Fibroblast of mammary gland (primary cell): ENCODE measurements around the gene CHRM2.

Source experiments
- DNase-seq: peaks from one replicate; pipeline ENCODE4 v3.0.0-alpha.2; 2010; ENCODE audit warnings: low read depth
- H3K4me3 ChIP-seq: 2 replicates; pipeline ENCODE4 v1.5.1; 2011; ENCODE audit warnings: low read depth, mild to moderate bottlenecking, low read length, moderate library complexity; ENCODE audit not compliant: control insufficient read depth
- TF ChIP-seq, protein P1 (sequence below): conservative IDR thresholded peaks from 2 replicates; pipeline ENCODE4 v1.5.1; 2011; ENCODE audit warnings: low read depth, low read length, inconsistent platforms; ENCODE audit not compliant: control insufficient read depth, insufficient read depth

CHRM2 gene

DNA sequence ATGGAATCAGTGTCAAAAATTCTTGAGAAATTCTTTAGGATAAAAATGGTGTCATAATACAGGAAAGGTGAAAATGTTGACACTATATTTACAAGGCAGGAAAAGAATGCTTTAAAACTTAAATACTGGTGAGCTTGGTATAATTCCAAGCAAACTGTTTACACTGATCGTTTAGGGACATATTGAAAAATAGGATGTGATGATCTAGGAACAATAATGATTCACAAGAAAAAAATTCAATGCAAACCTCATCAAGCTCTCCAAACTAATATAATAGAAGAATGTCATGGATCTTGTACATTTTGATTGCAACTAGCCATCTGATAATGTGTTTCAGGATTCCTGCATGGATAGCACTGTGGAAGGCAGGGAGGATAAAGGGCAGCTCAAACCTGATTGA lies 98.4 kb downstream of the CHRM2 start:
- TF ChIP-seq, protein P1, sequence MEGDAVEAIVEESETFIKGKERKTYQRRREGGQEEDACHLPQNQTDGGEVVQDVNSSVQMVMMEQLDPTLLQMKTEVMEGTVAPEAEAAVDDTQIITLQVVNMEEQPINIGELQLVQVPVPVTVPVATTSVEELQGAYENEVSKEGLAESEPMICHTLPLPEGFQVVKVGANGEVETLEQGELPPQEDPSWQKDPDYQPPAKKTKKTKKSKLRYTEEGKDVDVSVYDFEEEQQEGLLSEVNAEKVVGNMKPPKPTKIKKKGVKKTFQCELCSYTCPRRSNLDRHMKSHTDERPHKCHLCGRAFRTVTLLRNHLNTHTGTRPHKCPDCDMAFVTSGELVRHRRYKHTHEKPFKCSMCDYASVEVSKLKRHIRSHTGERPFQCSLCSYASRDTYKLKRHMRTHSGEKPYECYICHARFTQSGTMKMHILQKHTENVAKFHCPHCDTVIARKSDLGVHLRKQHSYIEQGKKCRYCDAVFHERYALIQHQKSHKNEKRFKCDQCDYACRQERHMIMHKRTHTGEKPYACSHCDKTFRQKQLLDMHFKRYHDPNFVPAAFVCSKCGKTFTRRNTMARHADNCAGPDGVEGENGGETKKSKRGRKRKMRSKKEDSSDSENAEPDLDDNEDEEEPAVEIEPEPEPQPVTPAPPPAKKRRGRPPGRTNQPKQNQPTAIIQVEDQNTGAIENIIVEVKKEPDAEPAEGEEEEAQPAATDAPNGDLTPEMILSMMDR = no peak
- DNase-seq = no peak
- no peak overlapping the region for H3K4me3 ChIP-seq

DNA sequence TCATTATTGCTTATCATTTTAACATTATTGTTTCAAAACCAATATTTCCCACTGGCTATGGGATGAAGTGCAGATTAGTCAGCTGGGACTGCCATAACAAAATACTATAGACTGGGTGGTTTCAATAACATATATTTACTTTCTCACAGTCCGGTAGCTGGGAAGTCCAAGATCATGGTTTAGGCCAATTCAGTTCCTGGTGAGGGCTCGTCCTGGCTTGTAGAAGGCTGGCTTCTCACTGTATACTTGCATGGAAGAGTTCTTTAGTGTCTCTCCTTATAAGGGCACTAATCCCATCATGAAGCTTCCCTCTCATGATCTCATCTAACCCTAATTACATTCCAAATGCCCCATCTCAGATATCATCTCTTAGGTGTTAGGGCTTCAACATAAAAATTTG lies 101.3 kb downstream of the CHRM2 start:
- TF ChIP-seq, protein P1 = no peak
- no peak for DNase-seq
- no peak overlapping the region for H3K4me3 ChIP-seq

DNA sequence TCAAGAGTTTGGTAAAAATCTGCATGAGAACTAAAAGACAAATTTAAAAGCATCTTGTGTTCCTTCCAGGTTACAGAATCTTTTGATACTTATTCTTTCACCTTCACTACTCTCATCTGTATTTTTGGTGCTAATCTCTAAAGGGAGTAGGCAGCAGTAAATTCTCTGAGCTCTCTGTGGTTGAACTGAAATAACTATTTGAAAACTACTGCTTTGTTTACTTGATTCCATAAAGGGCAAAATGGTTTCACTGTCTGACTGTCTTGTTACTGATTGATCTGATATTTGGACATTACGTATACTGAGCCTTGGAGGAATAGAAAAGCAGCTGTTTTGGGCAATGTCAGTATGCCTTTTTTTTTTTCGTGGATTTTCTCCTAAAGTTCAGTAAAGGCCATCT lies 103.3 kb downstream of the CHRM2 start:
- H3K4me3 ChIP-seq = no peak overlapping the region
- TF ChIP-seq, protein P1 = no peak
- DNase-seq = no peak

DNA sequence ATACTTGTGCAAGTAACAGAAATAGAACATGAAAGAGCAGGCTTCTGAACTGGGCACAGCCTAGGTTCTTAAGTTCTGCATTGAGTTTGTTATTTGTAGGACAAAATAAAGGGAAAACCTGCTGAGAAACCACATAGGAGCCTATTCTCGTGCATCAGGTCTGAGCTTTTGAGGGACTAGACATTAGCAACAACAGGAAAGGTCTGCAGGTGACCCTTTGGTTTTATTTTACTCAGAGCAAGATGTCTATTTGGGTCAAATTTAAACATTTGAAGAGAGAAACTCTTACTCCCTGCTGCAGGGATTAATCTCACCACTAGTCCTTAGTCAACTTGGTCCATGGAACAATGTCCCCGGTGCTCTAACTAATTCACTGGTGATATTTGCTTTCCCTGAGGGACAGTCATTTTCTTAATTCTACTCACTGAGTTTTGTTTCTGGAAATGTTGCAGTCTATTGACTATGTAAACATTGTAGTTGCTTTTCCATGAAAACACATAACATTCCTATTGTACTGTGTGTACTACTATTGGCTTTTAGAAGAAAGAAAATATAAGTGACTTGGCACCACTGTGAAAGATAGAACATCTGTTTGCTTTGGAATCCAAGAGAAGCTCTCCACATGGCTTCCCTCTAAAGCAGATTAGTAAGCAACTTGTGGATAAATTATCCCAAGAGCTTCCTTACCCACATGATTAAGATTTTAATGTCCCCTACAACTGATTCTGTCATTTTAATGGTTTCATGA lies 108.2 kb downstream of the CHRM2 start:
- DNase-seq = no peak
- H3K4me3 ChIP-seq = no peak overlapping the region
- TF ChIP-seq, protein P1 = no peak

DNA sequence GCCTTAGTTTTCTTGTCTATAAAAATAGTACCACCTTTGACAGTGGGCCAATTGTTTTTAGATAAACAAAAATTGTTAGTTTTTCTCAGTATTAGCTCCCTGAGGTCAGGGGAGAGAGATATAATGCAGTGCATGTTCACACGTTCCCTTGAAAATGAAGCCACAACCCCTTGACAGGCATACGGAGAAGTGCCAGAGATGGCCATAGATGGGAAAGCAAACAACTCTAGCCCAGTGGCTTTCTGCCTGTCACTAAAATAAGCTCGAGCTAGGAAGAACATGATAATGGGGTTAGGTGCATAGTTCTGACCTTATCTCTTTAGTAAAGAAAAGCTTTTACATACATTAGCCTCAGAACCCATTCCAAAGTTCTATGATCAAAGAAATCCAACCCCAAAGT lies 124.9 kb downstream of the CHRM2 start:
- TF ChIP-seq, protein P1 = no peak
- DNase-seq = no peak
- no peak overlapping the region for H3K4me3 ChIP-seq

DNA sequence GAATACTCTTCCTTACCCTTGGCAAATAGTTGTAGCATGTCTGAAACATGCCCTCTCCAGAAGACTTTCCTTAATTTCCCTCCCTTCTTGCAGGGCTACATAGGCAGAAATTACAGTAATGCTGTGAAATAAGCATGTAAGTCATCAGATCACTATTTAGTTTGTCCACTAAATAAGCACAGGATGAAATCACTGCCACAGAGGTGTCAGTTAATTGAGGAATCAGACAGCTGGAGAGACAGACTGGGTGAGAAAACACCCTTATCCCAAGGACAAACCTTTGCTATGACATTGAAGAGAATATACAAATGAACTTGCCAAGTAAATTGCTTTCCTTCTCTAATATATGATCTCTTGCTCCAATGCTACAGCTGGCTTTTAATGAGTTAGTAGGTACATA lies 129.3 kb downstream of the CHRM2 start:
- TF ChIP-seq, protein P1 = no peak
- DNase-seq = no peak
- no peak overlapping the region for H3K4me3 ChIP-seq
